ENCODE results near the gene PCBP3. TPM values are rescaled to one million over a fixed set of nuclear protein-coding genes. Genes with fewer than 3 reads are reported as not detected.

Gene PCBP3
- total and polyA plus RNA-seq, 2 donors (not counting 3 experiments of a cell fraction or from before 2014, with no cell fraction given): 0.06 to 1.1 TPM

GRCh38 chr21:45769294-45769693, 125.8 kb downstream of the PCBP3 start:
- no peaks in the 10 kb centered on the region for H3K4me1 ChIP-seq (ENCODE audit: control insufficient read depth, extremely low read depth, insufficient read depth, low read length)

More at GRCh38 chr21:45769294-45769693, 125.8 kb downstream of the PCBP3 start:
- dilution Hi-C loops (cut with MboI; ENCODE audit: extremely low pct_ligation_motif_present, low sequenced_read_pairs): no loop called here
- H3K9ac ChIP-seq (replicated peaks; ENCODE audit: extremely low read depth, insufficient read depth, low read length): no peak overlapping the region
- no peaks in the 10 kb centered on the region for H3K9me3 ChIP-seq (replicated peaks; ENCODE audit: control insufficient read depth, insufficient read depth, low read length)
- BruUV-seq (replicated peaks): no TSS peak
- no peaks in the 10 kb centered on the region for H3K27me3 ChIP-seq (ENCODE audit: control insufficient read depth in 2 of 2, insufficient read depth in 2 of 2, low read length in 2 of 2)
- no peak overlapping the region for H3K4me2 ChIP-seq (ENCODE audit: insufficient read depth, low read length)
- intact Hi-C loops (cut with micrococcal nuclease): no loop called here
- no peak overlapping the region for H2AFZ ChIP-seq (ENCODE audit: low read depth, low read length)
- FAIRE-seq (no peak), DNase-seq (ENCODE audit: low read depth, low spot score) (no peak)
- H3K9me1 ChIP-seq (replicated peaks; ENCODE audit: control insufficient read depth, extremely low read depth, insufficient read depth, low read length): no peaks in the 10 kb centered on the region
- H3K4me3 ChIP-seq (replicated peaks in 1 of 3; ENCODE audit: insufficient read depth in 1 of 3, low read depth in 1 of 3, low read length in 3 of 3): no peak overlapping the region
- TF ChIP-seq JUN (IDR thresholded peaks at IDR 0.05; ENCODE audit: borderline replicate concordance, insufficient read depth, insufficient read length, low read depth) (no peak), FOS (IDR thresholded peaks at IDR 0.05; ENCODE audit: borderline replicate concordance, insufficient read depth, low read length) (no peak), MAX (IDR thresholded peaks at IDR 0.05; ENCODE audit: insufficient read depth, insufficient read length) (no peak), EZH2 (IDR thresholded peaks at IDR 0.05; ENCODE audit: borderline replicate concordance, low read depth, low read length, severe bottlenecking) (no peak), MYC (IDR thresholded peaks at IDR 0.05; ENCODE audit: low read depth, low read length) (no peak), CTCF (IDR thresholded peaks at IDR 0.05; ENCODE audit: extremely low read depth in 1 of 2, insufficient read depth in 1 of 2, low read depth in 1 of 2, low read length in 2 of 2) (no peak), POLR2A (IDR thresholded peaks at IDR 0.05; ENCODE audit: low read depth, low read length) (no peak), POLR2AphosphoS5 (IDR thresholded peaks at IDR 0.05; ENCODE audit: insufficient read depth, low read depth, low read length) (no peak), GATA2 (IDR thresholded peaks at IDR 0.05; ENCODE audit: insufficient read depth, insufficient read length, low read depth, low read length) (no peak)
- POLR2A ChIA-PET: no interaction called here
- H3K36me3 ChIP-seq (ENCODE audit: control insufficient read depth in 2 of 2, extremely low read depth in 1 of 2, insufficient read depth in 2 of 2, low read length in 2 of 2): no peaks in the 10 kb centered on the region
- no peak overlapping the region for H3K27ac ChIP-seq (ENCODE audit: insufficient read depth, low read depth, low read length)
- H4K20me1 ChIP-seq (replicated peaks; ENCODE audit: control insufficient read depth, extremely low read depth, insufficient read depth, low read length): no peaks in the 10 kb centered on the region
- H3K79me2 ChIP-seq (ENCODE audit: control insufficient read depth, insufficient read depth, low read length): no peaks in the 10 kb centered on the region
- CTCF ChIA-PET: no interaction called here

All from endothelial cell of umbilical vein (primary cell).